ENCODE data around the gene TBC1D20. TPM values are rescaled to one million over a fixed set of nuclear protein-coding genes. Genes with fewer than 3 reads are reported as not detected.
A peak's percentile ranks its signal among the peaks of the same experiment; 100 is the strongest.
"Not testable (repeated sequence)": the region's sequence is repeated elsewhere in the genome, so short reads cannot be mapped to it uniquely, and the experiment has no call there.

TBC1D20 gene
- total RNA-seq, 1 experiment from 2014 or later, result 20.1 TPM

DNA sequence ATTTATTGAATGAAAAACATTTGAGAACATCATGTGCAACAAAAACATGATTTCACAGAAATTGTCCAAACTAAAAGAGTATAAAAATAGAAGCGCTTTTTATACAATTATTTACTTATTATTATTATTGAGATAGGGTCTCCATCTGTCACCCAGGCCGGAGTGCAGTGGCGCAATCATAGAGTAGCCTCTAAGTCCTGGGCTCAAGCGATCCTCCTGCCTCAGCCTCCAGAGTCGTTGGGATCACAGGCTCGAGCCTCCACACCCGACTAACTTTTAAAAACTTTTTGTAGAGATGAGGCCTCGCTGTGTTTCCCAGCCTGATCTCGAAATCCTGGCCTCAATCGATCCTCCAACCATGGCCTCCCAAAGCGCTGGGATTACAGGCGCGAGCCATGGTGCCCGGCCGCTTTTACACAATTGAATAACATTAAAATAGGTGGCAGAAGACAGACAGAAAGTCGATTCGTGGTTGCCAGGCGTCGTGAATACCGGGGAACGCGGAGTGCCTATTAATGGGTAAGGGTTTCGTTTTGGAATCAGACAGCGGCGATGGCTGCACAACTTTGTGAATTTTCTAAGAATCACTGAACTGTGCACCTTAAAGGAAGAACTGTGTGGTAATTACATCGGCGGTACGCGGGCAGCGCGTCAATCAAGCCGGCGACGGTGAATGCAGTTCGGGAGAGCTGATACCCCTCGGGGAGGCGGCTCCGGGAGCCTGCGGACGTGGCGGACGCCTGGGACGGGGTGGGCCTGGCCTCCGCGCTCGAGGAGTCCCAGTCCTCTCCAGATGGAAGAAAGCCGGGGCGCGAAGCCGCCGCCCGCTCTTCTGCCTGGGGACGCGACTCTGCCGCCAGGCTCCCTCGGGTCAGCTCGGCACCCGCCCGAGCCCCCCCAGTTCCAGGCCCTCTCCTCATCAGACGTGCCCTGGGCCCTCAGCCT, 807 bp downstream of the TBC1D20 start:
- DNase-seq (ENCODE audit: low read depth in 1 of 2, low spot score in 2 of 2), result peak; percentile 65 to 67
- Histone ChIP-seq H3K9me3 (replicated peaks) (no peaks in the 10 kb centered on the region), H3K4me1 (replicated peaks) (peaks cover 12% of the 10 kb centered on the region), H3K4me3 (peak overlapping the region; percentile 97), H3K27me3 (replicated peaks) (peaks cover 3% of the 10 kb centered on the region; the same call in 1 of the 2 replicates), H3K36me3 (peaks cover 6% of the 10 kb centered on the region), H3K27ac (peak overlapping the region; percentile 50)

DNA sequence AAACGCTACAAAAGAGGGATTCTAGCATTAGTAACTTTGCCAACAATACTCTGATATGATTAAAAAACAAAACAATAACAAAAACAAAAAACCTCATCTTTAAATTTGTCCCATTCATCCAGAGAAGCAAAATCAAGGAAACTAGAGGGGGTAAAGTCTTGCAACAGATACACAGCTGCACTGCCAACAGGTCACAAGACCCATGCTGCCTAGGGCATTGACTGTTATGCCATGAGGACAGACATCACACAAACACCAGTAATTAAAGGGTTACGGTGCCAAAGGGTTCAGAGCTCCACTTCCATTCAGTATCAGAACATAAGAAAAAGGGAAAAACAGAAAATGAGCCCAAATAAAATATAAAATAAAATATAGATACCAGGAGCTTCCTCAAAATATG, 1.6 kb downstream of the TBC1D20 start:
- Histone ChIP-seq H3K27ac (no peak overlapping the region), H3K4me1 (replicated peaks) (peaks cover 12% of the 10 kb centered on the region)
- DNase-seq (ENCODE audit: low read depth in 1 of 2, low spot score in 2 of 2), result no peak

DNA sequence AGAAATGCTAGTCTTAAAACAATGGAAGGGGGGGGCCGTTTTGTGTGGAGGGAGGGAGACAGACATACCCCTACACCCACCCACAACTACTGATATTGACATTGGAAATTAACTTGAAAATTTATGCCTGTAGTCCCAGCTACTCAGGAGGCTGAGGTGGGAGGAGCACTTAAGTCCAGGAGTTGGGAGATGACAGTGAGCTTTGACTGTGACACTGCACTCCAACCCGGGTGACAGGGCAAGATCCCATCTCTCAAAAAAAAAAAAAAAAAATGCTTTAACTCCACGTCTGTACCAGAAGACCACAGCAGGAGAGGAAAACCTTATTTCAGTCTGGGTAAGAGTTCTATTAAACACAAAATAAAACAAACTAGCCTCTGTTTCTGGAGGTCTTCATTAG, 2.2 kb downstream of the TBC1D20 start:
- no peak overlapping the region for H3K4me3 ChIP-seq
- no peak for DNase-seq (ENCODE audit: low read depth in 1 of 2, low spot score in 2 of 2)
- H3K36me3 ChIP-seq, result peaks cover 6% of the 10 kb centered on the region
- H3K9me3 ChIP-seq (replicated peaks), result no peaks in the 10 kb centered on the region
- H3K27me3 ChIP-seq (replicated peaks), result peaks cover 3% of the 10 kb centered on the region; the same call in 1 of the 2 replicates
- no peak overlapping the region for H3K27ac ChIP-seq
- peaks cover 12% of the 10 kb centered on the region for H3K4me1 ChIP-seq (replicated peaks)

More for the DNA sequence above, 1.6 kb downstream of the TBC1D20 start:
- no peaks in the 10 kb centered on the region for H3K9me3 ChIP-seq (replicated peaks)
- H3K4me3 ChIP-seq, result no peak overlapping the region; the same call in 1 of the 2 replicates
- peaks cover 6% of the 10 kb centered on the region for H3K36me3 ChIP-seq
- H3K27me3 ChIP-seq (replicated peaks), result peaks cover 3% of the 10 kb centered on the region; the same call in 1 of the 2 replicates

DNA sequence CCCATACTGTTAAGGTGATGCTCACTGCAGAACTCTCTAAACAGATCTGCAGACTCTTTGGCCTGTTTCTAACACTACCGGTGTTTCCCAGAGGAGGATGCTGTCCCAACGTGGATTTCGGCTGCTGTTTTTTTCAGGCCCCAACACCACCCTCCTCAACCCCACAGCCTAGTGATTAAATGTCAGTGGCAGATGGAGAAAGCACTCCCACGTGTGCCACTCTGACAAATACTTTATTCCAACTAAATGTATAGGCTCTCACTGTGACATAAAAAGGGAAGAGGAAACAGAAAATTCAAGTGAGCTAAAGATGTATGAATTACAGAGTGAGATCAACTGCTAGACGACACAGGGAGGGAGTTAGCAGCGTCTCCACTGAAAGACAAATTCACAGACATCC, 3.6 kb downstream of the TBC1D20 start:
- H3K9me3 ChIP-seq (replicated peaks), result no peaks in the 10 kb centered on the region
- no peak for DNase-seq (ENCODE audit: low read depth in 1 of 2, low spot score in 2 of 2)
- no peak overlapping the region for H3K27ac ChIP-seq
- H3K4me1 ChIP-seq (replicated peaks), result peaks cover 12% of the 10 kb centered on the region
- H3K27me3 ChIP-seq (replicated peaks), result no peaks in the 10 kb centered on the region
- H3K36me3 ChIP-seq, result peaks cover 6% of the 10 kb centered on the region
- H3K4me3 ChIP-seq, result no peak overlapping the region

DNA sequence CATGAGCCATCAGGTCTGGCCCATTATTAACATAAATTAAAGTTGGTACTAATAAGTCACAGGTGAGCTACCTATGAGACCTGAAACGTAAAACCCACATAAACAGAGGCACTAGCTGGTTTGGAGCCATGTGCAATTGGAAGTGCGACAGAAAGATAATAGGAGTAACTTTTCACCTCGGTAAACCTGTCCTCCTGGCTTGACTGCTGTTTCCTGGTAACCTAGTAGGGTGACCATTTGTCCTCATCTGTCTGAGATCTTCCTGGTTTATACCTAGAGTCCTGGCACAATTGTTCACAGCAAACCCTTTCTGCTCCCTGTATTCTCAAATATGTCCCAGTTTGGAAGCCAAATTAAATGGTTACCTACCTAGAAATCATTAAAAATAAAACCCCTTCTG, 7.4 kb downstream of the TBC1D20 start:
- Histone ChIP-seq H3K9me3 (replicated peaks) (no peaks in the 10 kb centered on the region), H3K27me3 (replicated peaks) (no peaks in the 10 kb centered on the region), H3K4me1 (replicated peaks) (no peaks in the 10 kb centered on the region), H3K27ac (no peak overlapping the region), H3K4me3 (no peak overlapping the region), H3K36me3 (no peaks in the 10 kb centered on the region)
- DNase-seq (ENCODE audit: low read depth in 1 of 2, low spot score in 2 of 2), result no peak

DNA sequence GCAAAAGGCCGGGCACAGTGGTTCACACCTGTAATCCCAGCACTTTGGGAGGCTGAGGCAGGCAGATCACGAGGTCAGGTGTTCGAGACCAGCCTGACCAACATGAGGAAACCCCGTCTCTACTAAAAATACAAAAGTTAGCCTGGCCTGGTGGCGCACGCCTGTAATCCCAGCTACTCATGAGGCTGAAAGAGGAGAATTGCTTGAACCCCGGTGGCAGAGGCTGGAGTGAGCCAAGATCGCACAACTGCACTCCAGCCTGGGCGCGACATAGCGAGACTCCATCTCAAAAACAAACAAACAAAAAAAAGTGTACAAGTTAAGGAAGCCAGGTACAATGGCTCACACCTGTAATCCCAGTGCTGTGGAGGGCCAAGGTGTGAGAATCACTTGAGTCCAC, 10.3 kb downstream of the TBC1D20 start:
- H3K4me3 ChIP-seq; H3K27me3 ChIP-seq (replicated peaks); DNase-seq (ENCODE audit: low read depth in 1 of 2, low spot score in 2 of 2); H3K36me3 ChIP-seq; H3K4me1 ChIP-seq (replicated peaks); H3K9me3 ChIP-seq (replicated peaks); H3K27ac ChIP-seq: not testable (repeated sequence)

DNA sequence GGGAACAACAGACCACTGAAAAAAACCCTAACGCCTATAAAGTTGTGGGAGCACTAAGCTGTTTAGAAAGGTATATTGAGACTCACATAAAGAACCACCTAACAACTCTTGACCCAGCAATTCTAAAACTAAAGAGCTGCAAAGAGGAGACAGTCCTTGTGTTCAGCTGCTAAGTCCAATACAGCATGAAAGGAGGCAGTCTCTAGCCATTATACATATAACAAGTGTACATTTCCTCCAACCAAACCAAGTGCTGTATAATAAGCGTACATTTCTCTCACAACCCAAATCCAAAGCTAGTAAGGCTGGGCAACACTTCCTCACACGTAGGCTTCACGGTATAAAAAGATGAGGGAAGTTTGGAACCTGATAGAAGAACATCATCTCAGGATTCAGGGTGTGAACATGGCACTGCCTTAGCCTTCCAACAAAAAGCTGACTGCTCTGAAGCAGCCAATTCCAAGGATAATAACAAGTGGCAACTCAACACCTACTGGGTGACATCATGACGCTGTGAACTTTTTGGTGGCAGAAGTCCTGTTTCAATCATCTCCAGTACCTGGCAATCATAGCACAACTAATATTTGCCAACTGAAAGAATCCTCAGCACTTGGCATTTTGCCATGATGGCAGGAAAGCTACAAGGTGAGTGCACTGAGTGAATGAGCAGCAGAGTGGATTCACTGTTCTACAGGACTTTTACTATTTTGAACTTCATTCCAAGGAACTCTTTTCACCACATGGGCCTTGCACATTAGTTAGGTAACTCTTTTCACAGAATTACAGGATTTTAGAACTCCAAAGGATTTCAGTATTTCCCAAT, 16.6 kb downstream of the TBC1D20 start:
- Histone ChIP-seq H3K4me1 (replicated peaks) (no peaks in the 10 kb centered on the region), H3K27ac (no peak overlapping the region), H3K9me3 (replicated peaks) (no peaks in the 10 kb centered on the region), H3K27me3 (replicated peaks) (no peaks in the 10 kb centered on the region), H3K4me3 (no peak overlapping the region), H3K36me3 (peaks cover 61% of the 10 kb centered on the region)
- no peak for DNase-seq (ENCODE audit: low read depth in 1 of 2, low spot score in 2 of 2)

DNA sequence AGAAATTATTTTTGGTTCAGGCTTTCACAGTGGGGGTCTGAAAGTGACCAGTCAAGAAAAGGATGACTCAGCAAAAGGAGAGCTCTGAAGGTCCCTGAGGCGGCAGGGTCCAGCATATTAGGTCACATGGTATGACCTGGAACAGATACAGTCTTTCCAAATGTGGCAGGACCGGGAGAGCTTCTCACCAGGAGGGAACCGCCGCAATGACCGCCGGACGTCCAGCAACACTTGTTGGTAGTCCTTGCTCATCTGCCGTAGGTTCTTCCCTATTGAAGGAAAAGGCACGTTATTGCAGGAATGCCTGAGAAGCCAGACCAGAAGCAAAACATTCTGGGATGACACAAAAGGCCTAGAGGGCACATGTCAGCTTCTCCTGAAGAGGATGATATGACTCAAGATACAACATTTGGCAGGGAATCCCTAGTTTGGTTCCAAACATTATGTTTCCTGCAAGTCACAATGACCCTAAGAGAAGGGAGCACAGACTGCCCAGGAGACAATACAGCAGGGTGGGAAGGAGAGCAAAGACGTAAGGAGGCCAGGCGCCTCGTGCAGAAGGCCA, 17.4 kb downstream of the TBC1D20 start:
- no peak overlapping the region for H3K4me3 ChIP-seq
- H3K36me3 ChIP-seq, result peaks cover 69% of the 10 kb centered on the region
- DNase-seq (ENCODE audit: low read depth in 1 of 2, low spot score in 2 of 2), result no peak
- H3K4me1 ChIP-seq (replicated peaks), result no peaks in the 10 kb centered on the region
- no peaks in the 10 kb centered on the region for H3K9me3 ChIP-seq (replicated peaks)
- H3K27ac ChIP-seq, result no peak overlapping the region
- H3K27me3 ChIP-seq (replicated peaks), result no peaks in the 10 kb centered on the region

DNA sequence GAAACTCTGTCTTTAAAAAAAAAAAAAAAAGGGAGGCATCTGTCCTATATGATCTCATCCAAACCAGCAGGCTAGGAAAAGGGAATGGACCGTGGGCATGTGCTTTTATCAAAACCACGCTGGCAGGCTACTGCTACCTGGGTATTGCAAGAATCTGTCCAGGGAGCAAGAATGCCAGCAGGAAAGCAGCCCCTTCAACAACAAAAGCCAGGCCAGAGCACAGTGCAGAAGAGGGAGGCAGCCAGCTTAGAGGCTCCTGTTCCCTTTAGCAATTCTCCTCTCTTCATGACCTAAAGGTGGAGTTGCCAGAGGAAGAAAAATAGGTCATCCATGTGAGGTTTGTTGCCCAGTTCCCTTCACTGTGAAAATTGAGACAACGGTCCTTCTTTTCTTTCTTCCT, 18.2 kb downstream of the TBC1D20 start:
- Histone ChIP-seq H3K27me3 (replicated peaks) (no peaks in the 10 kb centered on the region), H3K36me3 (peaks cover 77% of the 10 kb centered on the region), H3K9me3 (replicated peaks) (no peaks in the 10 kb centered on the region), H3K4me1 (replicated peaks) (no peaks in the 10 kb centered on the region), H3K4me3 (no peak overlapping the region), H3K27ac (no peak overlapping the region)
- no peak for DNase-seq (ENCODE audit: low read depth in 1 of 2, low spot score in 2 of 2)

DNA sequence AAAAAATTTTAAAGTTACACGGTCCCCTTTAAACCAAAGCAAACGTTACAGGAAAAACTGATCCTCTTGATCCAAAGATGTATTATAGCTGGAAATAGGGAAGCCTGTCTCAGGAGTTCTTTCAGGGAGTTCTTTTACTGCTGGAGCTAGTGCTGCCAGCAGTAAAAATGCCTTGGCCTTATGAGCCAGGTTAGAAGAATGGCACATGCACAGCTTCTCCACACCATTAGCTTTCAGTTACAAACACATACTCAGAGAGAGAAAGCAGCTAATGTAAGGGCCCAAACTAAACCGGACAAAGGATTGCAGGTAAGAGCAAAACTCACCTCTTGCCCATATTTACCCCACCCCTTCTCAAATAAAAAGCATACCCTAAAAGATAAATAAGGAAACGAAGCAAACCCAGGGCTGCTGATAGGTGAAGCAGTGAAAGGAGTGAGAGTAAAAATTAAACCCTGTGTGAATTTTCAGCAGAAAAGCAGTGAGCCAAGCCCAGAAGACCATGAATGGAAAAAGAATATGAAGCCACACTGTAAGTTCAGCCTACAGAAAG, 19.0 kb downstream of the TBC1D20 start:
- no peak for DNase-seq (ENCODE audit: low read depth in 1 of 2, low spot score in 2 of 2)
- Histone ChIP-seq H3K27me3 (replicated peaks) (no peaks in the 10 kb centered on the region), H3K27ac (no peak overlapping the region), H3K4me3 (no peak overlapping the region), H3K36me3 (peaks cover 86% of the 10 kb centered on the region), H3K4me1 (replicated peaks) (no peaks in the 10 kb centered on the region), H3K9me3 (replicated peaks) (no peaks in the 10 kb centered on the region)

DNA sequence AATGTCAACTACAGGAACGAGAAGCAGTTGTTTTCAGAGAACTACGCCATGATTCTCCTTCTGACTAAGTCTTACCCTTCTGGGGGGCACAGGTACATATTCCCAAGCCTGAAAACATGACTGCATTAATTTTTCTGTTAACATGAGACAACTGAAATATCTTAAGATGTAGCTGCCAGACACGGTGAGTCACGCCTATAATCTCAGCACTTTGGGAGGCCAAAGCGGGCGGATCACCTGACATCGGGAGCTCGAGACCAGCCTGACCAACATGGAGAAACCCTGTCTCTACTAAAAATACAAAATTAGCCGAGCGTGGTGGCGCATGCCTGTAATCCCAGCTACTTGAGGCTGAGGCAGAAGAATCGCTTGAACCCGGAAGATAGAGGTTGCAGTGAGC, 21.7 kb downstream of the TBC1D20 start:
- no peaks in the 10 kb centered on the region for H3K4me1 ChIP-seq (replicated peaks)
- no peak overlapping the region for H3K27ac ChIP-seq
- no peak for DNase-seq (ENCODE audit: low read depth in 1 of 2, low spot score in 2 of 2)
- peaks cover 96% of the 10 kb centered on the region for H3K36me3 ChIP-seq
- no peak overlapping the region for H3K4me3 ChIP-seq
- no peaks in the 10 kb centered on the region for H3K9me3 ChIP-seq (replicated peaks)
- no peaks in the 10 kb centered on the region for H3K27me3 ChIP-seq (replicated peaks)

DNA sequence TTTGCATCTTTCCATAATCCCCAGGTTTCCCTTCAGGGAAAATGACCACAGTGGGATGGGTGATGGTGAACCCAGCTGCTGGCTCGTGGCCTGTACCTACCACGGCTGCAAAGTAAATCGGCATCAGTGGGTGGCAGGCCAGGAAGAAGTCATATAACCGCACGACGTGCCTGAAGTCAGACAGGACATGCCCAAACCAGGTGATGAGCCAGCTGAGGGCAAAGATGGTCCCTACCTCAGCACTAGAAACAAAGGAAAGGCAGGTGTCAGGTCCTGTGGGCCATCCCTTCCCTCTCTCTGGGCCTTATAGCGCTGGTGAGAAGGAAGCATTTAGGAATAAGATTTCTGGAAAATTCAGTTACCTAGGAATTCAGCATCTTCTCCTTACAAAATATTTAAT, 22.2 kb downstream of the TBC1D20 start:
- H3K4me3 ChIP-seq, result no peak overlapping the region
- no peaks in the 10 kb centered on the region for H3K4me1 ChIP-seq (replicated peaks)
- no peak overlapping the region for H3K27ac ChIP-seq
- no peaks in the 10 kb centered on the region for H3K27me3 ChIP-seq (replicated peaks)
- H3K9me3 ChIP-seq (replicated peaks), result no peaks in the 10 kb centered on the region
- DNase-seq (ENCODE audit: low read depth in 1 of 2, low spot score in 2 of 2), result no peak
- peaks cover 96% of the 10 kb centered on the region for H3K36me3 ChIP-seq

DNA sequence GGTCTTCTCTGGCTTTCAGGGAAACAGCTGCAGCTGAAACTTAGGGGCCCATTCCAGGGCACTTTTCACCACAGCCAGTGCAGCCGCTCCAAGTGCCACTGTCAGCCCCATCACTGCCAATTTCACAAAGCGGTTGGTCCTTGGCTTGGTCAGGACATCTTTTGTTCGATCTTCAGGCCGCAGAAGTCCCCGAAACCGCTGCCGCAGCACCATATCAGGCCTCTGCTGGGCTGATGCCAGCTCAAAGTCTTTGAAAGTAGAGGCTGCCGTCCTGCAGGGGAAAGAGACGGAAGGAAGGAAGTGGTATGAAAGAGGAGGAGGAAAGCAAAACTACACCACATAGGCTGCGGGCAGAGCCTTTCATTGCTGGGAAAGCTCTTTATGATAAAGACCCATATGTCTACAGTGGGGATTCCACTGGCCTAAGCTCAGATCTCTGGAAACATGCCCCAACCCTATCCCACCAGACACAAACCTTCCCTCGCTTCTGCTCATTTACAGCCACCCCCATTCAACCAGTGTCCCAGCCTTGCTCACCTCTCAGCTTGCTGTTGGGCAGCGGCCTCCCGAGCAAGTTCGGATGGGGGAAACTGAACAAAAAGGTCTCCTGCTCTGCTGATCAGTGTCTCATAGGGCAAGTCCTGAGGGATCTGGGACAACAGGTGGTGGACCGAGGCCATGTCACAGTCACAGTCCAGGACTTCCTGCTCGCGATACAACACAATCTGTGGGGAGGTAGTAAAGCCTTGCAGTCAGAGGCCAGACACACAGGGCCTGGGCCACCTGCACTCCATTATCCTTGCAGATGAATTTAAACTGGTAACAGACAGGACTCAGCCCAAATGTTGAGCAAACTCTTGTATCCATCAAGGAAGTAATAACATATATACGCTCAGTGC, 23.5 kb downstream of the TBC1D20 start:
- peaks cover 96% of the 10 kb centered on the region for H3K36me3 ChIP-seq
- H3K4me1 ChIP-seq (replicated peaks), result no peaks in the 10 kb centered on the region

More for the DNA sequence above, 23.5 kb downstream of the TBC1D20 start:
- no peak overlapping the region for H3K4me3 ChIP-seq
- no peaks in the 10 kb centered on the region for H3K9me3 ChIP-seq (replicated peaks)
- no peak overlapping the region for H3K27ac ChIP-seq
- DNase-seq (ENCODE audit: low read depth in 1 of 2, low spot score in 2 of 2), result no peak
- no peaks in the 10 kb centered on the region for H3K27me3 ChIP-seq (replicated peaks)
